ENCODE data around the gene MBNL1.

DNA sequence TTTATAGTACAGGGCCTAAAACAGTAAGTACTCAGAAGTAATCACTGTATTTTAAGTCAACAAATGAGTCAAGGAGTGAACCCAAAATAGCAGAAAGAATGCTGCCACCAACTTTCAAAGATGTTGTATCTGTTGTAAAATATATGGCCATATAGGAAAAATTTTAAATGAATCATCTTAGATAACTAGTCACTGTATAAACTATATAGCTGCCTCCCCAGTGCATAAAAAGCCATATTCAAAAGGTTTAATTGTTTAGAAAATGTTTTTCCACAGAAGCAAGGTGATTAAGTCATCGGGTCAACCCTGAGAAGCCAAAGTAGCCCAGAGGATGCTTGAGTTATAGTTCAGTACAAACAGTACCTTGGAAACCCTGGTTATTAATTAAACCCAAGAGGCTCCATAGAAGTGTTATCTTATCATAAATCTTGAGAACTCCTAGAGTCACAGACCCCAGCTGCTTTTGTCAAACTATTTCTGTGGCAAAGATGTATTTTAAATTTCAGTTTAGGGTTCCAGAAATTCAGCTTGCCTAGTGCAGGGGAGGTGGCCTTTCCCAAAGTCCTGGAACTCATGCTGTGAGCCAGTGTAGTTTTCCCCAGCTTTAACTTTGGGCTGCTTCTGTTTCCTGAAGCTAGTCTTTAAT, 39.2 kb downstream of the MBNL1 start:
- TF ChIP-seq, protein P1, sequence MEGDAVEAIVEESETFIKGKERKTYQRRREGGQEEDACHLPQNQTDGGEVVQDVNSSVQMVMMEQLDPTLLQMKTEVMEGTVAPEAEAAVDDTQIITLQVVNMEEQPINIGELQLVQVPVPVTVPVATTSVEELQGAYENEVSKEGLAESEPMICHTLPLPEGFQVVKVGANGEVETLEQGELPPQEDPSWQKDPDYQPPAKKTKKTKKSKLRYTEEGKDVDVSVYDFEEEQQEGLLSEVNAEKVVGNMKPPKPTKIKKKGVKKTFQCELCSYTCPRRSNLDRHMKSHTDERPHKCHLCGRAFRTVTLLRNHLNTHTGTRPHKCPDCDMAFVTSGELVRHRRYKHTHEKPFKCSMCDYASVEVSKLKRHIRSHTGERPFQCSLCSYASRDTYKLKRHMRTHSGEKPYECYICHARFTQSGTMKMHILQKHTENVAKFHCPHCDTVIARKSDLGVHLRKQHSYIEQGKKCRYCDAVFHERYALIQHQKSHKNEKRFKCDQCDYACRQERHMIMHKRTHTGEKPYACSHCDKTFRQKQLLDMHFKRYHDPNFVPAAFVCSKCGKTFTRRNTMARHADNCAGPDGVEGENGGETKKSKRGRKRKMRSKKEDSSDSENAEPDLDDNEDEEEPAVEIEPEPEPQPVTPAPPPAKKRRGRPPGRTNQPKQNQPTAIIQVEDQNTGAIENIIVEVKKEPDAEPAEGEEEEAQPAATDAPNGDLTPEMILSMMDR (IDR thresholded peaks at IDR 0.05) = no peak
- no peak for TF ChIP-seq POLR2A (IDR thresholded peaks at IDR 0.05)
